Kasumi-1 (cell line): ENCODE measurements around the gene PCSK1.
"Not testable (repeated sequence)": the region's sequence is repeated elsewhere in the genome, so short reads cannot be mapped to it uniquely, and the experiment has no call there.

Experiments
- DNase-seq, 2 experiments: peaks; one replicate each; lab custom pipeline; 2025; lab: John Stamatoyannopoulos, UW

The PCSK1 gene

DNA sequence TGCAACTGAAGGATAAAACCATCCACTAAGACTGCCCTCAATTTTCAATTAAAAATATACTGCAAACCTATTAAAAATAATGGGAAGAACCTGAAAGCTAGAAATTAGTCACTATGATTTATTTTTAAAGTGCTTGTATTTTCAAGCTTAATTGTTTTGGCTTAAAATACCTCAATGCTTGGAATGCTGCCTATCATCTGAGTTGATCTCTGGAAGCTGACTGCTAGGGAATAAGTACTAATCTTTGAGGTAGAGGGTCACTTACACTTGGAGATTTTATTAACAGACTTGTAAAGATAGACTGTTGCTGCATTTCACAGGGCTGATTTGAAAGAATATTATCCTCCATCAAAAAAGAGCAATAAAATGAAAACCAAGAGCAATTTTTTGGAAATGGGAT is 6.2 kb downstream of the PCSK1 start:
- no peak for DNase-seq

DNA sequence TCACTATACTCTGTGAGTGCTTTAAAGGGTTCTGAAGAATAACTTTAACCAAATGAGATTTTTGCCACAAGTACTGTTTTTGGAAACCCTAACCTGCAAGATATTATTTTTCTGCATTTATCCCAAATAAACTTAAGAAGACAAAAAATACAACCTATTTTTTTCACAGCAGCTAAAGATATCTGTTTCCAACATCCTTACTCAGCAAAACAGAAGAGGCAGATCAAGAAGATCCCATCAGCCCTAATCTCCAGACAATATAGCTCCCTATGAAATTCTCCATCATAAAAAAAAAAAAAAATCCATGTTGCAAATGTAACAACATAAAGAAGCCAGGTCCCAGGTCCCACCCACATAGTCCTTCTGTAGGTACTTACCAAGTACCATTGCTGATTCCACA is 7.6 kb downstream of the PCSK1 start:
- DNase-seq: no peak

DNA sequence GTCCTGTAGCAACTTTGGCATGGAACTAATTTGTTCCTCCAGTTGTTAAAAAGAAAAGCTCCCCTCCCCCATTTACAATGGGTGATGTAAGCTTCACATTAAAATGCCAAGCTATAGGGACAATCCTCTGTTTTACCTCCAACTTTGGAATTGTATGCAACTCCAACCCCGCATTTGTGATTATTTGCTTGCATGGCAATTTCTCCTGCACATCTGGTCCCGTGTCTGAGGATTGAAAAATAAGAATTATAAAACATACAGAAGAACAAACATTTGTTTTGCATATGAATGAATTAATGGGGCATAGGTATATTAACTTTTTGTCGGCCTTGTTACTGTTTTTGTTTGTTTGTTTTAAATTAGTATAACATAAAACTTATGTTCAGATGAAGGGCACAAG is 17.2 kb downstream of the PCSK1 start:
- no peak for DNase-seq

DNA sequence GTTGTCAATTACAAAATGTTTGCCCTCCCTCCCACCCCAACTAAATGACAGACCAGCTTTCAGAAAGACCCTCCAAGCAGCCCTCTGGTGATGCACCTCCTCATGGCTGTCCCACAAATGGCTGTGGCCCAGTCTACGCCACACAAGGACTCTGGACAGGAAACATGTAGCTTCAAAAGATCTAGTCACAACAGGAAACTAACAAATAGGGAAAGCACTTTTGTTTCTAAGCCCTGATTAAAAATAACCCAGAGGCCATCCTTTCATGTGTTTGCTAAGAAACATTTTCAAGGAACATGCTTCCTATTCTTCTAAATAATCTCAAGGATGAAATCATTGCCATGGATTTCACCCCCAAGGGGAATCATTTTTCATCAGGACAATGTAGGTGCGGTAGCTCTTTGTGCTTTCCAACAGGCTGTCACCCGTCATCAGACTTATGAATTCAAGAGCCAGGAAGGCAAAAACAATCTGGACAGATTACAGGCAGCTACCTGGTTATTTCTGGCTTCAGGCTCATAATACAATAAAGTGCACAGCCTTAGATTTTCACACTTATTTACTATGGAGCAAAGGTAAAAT is 20.1 kb downstream of the PCSK1 start:
- no peak for DNase-seq

DNA sequence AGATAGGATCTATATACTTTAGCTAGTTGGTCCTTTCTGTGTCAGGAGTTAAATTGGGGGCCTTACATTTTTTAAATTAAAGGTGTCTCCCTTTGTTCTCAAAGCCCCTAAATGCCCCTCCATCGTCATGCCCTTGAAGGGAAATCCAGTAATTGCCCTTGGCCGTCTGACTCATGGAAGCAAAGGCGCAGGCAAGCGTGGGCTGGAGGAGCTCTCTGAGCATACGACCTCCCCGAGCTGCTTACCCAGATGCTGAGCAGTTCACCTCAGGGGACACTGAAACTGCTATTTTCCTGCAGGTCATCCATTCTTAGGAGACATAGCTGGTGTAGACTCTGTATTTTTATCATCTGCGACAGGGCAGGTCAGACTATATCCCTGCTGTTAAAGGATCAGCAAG is 23.0 kb downstream of the PCSK1 start:
- DNase-seq: no peak

DNA sequence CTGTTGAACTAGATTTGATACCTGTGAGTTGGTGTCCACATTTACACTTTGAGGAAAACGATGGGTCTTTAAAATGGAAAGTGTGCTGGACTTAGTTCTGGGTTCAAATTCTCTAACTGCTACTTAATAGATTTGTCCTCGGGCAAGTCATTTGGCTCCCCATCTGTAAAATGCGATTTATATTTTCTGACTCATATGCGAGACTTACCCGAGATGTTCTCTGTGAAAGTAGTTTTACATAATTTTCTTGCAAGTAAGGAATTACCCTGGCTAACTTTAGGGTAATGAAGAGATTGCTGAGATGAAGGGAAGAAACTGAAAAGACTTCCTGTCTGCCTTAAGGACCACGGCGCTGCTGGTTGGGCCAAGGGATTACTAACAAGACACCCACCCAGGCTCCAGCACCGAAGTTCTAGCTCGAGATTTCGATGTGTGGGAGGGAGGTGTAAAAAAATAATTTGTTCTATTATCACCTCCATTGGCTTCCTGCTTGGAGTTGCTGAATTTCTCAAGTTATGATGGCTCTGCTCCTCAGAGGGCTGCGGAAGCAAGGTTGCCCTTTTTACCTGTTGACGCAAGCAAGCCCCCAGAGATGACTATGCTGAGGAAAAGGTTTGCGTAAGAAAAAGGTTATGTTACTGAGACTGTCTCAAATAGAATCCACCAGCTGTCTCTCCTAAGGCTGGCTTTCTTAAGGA is 24.1 kb downstream of the PCSK1 start:
- no peak for DNase-seq

DNA sequence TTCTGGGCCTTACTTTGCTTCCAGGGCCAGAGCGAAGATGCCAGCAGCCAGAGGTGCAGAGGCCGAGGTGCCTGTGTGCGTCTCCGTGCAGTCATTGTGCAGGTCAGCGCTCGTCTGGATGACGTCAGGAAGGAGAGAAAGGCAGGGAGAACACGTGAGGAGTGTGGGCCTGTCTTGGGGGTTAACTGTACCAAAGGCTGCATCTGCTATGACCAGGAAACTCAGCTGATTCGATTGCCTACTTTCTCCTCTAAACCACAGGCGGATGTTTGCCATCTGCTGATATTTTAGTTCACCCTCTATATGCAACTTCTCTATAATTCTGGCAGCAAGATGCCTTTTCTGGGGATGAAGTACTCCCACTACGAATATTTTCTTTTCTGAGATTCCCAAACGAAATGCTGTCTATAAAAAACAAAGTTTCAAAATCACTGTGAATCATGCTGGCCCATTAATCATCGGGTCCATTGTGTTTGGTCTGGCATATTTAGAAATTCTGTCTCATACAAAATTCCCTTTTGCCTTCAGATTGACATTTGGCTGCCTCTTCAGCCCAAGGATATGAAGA is 24.8 kb downstream of the PCSK1 start:
- no peak for DNase-seq

DNA sequence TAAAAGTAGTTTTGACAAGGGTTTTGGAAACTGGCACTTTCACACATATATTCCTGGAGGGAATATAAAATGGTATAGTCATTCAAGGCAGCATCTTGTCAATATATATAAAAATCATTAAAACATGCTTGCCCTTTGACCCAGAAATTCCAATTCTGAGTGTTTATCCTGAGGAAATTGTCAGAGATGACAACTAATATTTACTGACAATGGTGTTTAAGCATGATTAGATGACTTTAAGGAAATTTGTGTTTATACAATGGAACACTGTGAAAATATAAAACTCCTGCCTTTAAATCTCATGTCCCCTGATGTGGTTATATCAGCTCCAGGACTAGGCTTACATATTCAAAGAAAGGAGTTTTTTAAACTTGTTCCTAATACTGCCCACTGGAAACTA is 25.6 kb downstream of the PCSK1 start:
- no peak for DNase-seq

DNA sequence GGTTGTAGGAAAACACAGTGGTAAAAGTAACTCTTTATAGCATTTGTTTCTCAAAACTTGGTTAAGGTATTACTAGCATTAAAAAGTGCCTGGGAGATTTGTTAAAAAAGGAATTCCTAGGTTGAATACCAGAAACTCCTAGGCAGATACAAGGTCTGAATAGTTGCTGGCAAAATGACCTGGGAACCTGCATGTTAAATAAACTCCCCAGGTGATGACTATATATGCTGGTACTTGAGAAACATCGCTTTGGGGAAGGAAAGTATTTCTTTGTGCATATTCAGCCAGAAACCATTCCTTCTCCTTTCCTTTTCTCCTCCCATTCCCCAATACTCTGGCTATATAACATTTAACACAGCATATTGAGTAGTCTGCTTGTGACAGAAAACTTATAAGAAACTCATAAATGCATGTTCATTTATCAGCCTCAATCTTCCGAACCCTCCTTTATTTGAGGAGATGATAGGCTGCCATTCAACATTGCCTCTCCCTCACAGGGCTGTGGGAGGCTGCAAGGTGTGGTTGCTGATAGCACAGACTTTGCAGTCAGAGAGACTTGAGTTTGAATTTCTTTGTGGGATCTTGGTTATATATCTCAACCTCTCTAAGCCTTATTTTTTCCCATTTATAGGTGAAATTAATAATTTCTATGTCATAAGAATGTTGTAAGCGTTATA is 28.7 kb downstream of the PCSK1 start:
- DNase-seq: no peak

DNA sequence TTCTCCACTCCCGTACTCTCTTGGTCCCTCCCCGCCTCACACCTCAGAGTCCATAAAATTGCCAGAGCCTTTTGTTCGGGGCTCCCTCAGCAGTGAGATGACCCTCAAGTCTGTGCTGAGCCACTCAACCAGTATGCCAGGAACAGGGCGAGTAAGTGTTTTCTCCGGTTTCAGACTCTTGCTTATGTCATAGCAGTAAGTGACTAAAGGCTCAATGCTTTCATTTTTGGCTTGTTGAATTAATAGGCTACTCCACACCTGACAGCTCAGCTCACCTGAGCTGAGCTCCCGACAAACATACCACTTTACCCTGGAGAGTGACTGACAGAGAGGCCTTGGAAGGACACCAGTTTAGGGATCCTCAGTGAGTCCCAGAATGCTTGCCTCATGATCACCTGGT is 30.5 kb downstream of the PCSK1 start:
- DNase-seq: no peak

DNA sequence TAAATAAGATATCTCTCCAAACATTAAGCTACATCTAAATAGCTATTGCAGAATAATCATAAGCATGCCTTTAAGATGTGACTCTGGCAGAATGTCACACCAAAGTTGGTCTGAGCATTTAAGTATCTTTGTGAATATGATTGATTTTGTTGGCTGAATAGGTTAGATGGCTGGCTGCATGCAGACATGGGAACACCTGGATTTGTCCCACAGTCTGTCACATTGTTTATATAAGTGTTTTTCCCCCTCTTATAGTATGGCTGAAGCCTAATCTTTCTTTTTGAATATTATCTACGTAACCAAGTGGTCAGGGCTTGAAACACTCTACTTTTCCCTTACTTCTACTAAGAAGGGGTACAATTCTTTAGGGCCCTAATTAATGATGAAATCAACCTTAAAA is 36.2 kb downstream of the PCSK1 start:
- DNase-seq: no peak

DNA sequence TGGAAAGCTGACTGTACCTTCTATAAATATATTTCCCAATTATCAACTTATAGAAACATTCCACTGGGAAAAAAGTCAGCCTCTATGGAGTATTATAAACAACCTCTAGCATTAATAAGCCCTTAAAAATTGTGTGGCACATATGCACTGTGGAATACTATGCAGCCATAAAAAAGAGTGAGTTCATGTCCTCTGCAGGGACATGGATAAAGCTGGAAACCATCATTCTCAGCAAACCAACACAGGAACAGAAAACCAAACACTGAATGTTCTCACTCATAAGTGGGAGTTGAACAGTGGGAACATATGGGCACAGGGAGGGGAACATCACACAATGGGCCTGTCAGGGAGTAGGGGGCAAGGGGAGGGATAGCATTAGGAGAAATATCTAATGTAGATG is 37.8 kb downstream of the PCSK1 start:
- not testable (repeated sequence) for DNase-seq

DNA sequence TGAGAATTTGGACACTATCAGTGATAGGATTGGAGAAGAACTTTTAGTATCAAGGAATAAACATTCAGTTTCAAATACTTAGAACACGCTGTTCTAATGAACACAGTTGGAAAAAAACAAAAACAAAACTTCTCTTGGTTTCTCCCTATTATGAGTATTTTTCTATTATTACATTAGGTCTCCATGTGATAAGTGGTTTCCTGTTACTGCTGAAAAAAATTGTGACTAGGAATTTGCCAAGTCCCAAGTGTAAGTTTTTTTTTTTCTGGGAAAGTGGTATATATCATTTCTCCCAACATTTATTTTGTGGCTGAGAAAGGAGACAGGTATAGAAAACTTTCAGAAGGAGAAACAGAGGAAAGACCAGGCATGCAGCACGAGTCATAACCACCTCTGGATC is 41.1 kb downstream of the PCSK1 start:
- no peak for DNase-seq

DNA sequence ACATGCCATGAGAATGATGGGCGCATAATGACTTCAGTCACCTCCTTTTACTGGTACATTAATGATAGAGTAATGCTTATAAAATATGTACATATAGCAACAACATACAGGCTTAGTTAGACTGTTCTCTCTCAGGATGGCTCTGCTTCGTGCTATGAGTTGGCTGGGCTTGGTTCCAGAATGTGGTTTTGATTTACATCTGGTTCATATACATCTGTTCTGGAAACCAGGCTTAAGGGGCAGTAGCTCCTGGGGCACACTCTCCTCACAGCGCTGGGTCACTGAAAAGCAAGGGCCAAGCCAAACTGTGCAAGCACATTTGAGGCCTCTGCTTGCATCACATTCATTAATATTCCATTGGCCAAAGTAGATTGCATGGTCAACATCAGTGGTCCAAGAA is 44.9 kb downstream of the PCSK1 start:
- DNase-seq: no peak

DNA sequence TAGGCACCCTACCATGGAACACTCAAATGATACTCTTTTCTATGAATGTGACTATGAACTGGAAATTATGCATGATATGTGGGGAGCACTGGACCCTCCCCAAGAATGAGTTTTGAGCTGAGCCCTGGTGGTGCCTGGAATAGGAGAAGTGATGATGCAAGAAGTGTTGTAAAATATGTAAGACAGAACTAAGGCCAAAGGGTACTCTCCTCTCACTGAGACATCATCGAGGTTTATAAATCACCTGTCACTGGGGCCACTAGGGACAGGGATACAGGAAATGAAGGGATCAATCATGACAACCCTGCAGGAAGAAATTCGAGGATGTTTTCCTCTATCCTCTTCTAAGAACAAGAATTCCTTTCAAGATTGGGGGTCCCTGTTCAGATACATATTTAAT is 45.4 kb downstream of the PCSK1 start:
- DNase-seq: no peak

DNA sequence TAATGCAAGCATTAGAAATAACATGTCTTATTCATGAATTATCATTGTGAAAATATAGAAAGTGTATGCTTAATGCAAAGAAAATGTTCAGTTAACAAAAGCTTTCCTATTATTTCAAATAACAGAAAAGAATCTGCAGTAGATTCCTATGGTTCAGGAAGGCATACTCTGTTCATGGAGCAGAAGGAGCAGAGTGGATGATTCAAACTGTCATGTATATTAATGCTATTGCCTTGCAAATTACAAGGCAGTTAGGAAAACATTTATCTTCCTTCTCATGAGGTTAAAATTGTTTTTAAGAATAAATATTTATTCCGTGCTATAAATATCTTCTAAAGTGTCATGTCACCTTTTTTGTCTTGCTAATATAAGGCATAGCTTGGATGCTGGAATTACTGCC is 47.5 kb downstream of the PCSK1 start:
- DNase-seq: no peak

DNA sequence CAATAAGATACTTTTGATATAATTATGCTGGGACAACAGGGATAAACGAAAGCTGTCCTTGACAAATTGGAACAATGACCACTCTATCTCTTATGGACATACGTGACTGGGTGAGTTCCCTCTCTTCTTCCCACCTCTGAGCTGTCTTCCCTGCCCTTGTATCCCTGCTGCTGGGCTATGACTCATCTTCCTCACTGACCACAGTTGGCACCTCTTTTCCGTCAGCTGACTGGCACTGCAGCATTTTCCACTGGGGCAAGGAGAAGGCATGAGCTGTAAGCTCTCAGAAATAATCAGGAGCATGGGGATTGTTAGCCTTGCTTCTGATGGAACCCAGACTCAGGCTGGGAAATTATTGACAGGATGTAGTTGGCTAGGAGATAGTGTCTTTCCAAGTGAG is 48.7 kb downstream of the PCSK1 start:
- no peak for DNase-seq

DNA sequence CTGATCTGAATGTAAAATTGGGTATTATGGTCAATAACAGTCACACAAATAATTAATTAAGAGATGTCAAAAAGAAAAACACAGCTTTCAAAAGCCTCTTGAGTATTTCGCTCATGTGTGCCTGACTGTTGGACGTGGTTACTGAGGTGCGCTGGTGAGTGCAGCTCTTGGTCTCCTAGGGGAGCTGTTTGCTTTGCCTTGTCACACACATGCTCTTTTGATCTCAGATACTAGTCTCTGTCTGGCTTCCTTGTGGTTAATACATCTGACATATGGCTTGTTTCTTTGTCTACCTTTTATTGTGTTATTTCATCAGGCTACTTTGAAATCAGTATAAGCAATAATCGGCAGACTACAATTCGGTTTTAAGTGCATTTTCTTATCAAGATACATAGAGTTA is 51.5 kb downstream of the PCSK1 start:
- DNase-seq: no peak

DNA sequence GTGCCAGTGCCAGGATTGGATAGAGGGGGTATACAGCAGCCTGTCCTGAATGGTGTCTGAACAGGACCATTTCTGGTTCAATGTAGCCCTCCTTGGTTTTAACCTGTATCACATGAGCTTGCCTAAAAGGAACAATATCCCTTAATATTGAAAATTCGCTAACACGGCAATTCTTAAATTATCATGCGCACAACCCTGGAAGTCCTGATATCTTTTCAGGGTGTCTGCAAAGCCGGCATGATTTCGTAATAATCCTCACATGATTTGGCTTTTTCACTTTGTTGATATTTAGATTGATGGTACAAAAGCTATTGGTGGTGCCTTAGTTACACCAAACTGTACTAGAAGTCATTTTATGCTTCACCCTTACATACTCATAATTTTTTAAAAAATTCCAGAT is 53.2 kb downstream of the PCSK1 start:
- no peak for DNase-seq

DNA sequence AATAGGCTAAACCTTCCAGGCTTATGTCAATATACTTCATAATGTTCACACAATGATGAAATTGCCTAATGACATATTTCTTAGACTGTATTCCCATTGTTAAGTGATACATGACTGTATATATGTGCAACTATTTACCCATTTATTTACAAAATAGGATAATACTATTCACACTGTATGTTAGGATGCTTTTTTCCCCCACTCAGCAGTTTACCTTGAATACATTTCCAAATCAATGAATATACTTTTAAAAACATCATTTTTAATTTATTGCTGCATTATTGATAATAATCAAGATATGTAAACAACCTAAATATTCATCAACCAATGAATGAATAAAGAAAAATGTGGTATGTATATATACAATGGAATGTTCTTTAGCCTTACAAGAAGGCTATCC is 55.5 kb downstream of the PCSK1 start:
- no peak for DNase-seq

DNA sequence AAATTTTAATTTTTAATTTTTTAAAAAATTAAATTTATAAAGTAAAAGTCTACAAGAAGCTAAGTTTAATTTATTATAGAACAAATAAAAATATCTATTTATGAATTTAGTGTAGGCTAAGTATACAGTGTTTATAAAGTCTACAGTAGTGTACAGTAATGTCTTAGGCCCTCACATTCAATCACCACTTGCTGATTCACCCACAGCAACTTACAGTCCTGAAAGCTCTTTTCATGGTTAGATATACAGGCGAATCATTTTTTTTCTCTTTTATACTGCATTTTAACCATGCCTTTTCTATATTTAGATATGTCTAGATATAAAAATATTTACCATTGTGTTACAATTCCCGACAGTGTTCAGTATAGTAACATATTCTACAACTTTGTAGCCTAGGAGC is 55.9 kb downstream of the PCSK1 start:
- no peak for DNase-seq

DNA sequence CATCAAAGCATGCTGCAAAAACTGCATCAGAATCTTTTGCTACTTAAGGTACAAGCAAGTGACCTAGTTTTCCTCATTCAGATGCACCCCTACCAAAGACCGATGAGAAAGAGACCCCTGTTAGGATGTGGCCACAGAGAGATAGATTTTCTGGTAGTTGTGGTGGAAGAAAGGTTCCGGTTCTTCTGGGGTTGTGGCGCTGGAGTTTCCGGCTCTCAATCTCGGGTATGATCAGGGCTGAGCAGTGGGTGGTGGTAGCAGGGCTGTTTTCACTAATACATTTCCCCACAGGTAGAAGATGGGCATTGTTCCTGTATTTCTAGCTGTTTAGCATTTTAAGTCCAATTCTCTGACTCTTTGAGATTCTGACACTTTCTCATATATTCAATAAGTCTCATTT is 58.4 kb downstream of the PCSK1 start:
- DNase-seq: no peak

DNA sequence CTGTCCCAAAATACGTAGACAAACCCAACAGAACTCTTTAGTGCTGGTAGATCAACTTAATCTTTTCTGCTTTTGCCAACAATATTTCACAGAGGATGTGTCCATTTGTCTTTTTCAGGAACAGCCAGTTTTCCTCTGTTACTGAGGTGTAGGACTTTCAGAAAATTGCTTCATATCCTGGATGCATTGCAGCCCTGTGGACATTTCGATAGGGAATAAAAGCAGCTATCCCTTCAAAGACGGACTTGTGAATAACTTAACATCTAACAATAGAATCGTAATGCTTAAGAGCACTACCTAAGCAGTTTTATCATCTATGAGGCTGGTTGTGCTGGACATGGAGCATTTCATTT is 59.7 kb downstream of the PCSK1 start:
- no peak for DNase-seq
